Fibroblast of pulmonary artery (primary cell): ENCODE results near the gene CHID1.

Experiments
- DNase-seq: peaks from one replicate; pipeline ENCODE4 v3.0.0-alpha.2; 2010; ENCODE audit warnings: low read depth
- H3K4me3 ChIP-seq: replicated peaks from 2 replicates; pipeline ENCODE4 v1.5.1; 2011; ENCODE audit warnings: low read depth, mild to moderate bottlenecking, control low read depth, low read length, moderate library complexity
- CTCF ChIP-seq: IDR thresholded peaks from 2 replicates; pipeline ENCODE4 v1.5.1; 2011; ENCODE audit warnings: mild to moderate bottlenecking, control low read depth, low read length, inconsistent platforms; ENCODE audit errors: missing control alignments

The CHID1 gene

GRCh38 chr11:895331-896110 is 15.1 kb downstream of the CHID1 start:
- no peak for DNase-seq
- no peak for TF ChIP-seq CTCF
- H3K4me3 ChIP-seq: no peak overlapping the region

GRCh38 chr11:894575-895201 is 15.9 kb downstream of the CHID1 start:
- TF ChIP-seq CTCF: no peak
- DNase-seq: no peak
- H3K4me3 ChIP-seq: no peak overlapping the region

GRCh38 chr11:893008-893654 is 17.5 kb downstream of the CHID1 start:
- no peak overlapping the region for H3K4me3 ChIP-seq
- DNase-seq: no peak
- no peak for TF ChIP-seq CTCF

GRCh38 chr11:890794-891540 is 19.6 kb downstream of the CHID1 start:
- no peak overlapping the region for H3K4me3 ChIP-seq
- no peak for DNase-seq
- TF ChIP-seq CTCF: no peak

GRCh38 chr11:889687-890475 is 20.7 kb downstream of the CHID1 start:
- DNase-seq: no peak
- H3K4me3 ChIP-seq: no peak overlapping the region
- TF ChIP-seq CTCF: no peak

- TF ChIP-seq CTCF: no peak
- no peak overlapping the region for H3K4me3 ChIP-seq
- DNase-seq: no peak
Measured at GRCh38 chr11:889257-889656, 21.4 kb downstream of the CHID1 start.
